ENCODE data around the gene PUSL1. TPM values are rescaled to one million over a fixed set of nuclear protein-coding genes. Genes with fewer than 3 reads are reported as not detected.

PUSL1 gene
- total RNA-seq, 1 experiment from 2014 or later, result 38.0 TPM

GRCh38 chr1:1278620-1279019 is 29.8 kb upstream of the PUSL1 start:
- Histone ChIP-seq H3K79me1 (ENCODE audit: insufficient read depth, low read depth, low read length, poor library complexity, severe bottlenecking) (no peaks in the 10 kb centered on the region), H3K27me3 (ENCODE audit: insufficient read depth, low read length) (no peaks in the 10 kb centered on the region), H3K27ac (ENCODE audit: insufficient read length, low read depth, low read length) (no peak overlapping the region), H3K14ac (ENCODE audit: insufficient read depth, low read length) (no peak overlapping the region), H3K4ac (ENCODE audit: low read depth, low read length) (no peak overlapping the region), H3K56ac (ENCODE audit: insufficient read length, low read depth, low read length) (no peak overlapping the region), H2BK5ac (ENCODE audit: insufficient read length, low read length) (no peak overlapping the region), H3K23ac (ENCODE audit: insufficient read length, low read depth, low read length) (no peak overlapping the region), H3K9me3 (ENCODE audit: control insufficient read depth, low read depth, low read length) (no peaks in the 10 kb centered on the region), H3K18ac (ENCODE audit: insufficient read length, low read depth, low read length) (no peak overlapping the region), H3K4me2 (ENCODE audit: insufficient read depth, insufficient read length, low read length) (no peak overlapping the region), H2AK5ac (ENCODE audit: insufficient read length, low read length) (no peak overlapping the region), H3K9ac (ENCODE audit: extremely low read depth, insufficient read length, low read length) (no peak overlapping the region), H4K5ac (ENCODE audit: insufficient read length, low read depth, low read length) (no peak overlapping the region), H4K8ac (replicated peaks; ENCODE audit: insufficient read length, low read depth, low read length) (no peak overlapping the region), H3K79me2 (ENCODE audit: insufficient read depth, low read length) (no peaks in the 10 kb centered on the region), H2BK15ac (ENCODE audit: low read depth, low read length) (no peak overlapping the region), H2AFZ (ENCODE audit: low read length) (no peak overlapping the region), H2BK120ac (ENCODE audit: low read depth, low read length, poor library complexity, severe bottlenecking) (no peak overlapping the region), H2BK12ac (ENCODE audit: insufficient read length, low read depth, low read length) (no peak overlapping the region), H2BK20ac (ENCODE audit: low read depth, low read length, poor library complexity, severe bottlenecking) (no peak overlapping the region), H3T11ph (ENCODE audit: low read length) (no peak overlapping the region), H3K4me1 (ENCODE audit: insufficient read depth, low read length) (no peaks in the 10 kb centered on the region; the same call in 1 of the 2 replicates), H3K23me2 (ENCODE audit: insufficient read length, low read depth, low read length, poor library complexity, severe bottlenecking) (peaks cover 6% of the 10 kb centered on the region), H4K20me1 (ENCODE audit: control insufficient read depth, insufficient read depth, insufficient read length) (no peaks in the 10 kb centered on the region), H4K91ac (ENCODE audit: insufficient read length, low read depth, low read length) (no peak overlapping the region)
- no CpG with 5 or more reads among the region's 13 CpGs for WGBS (ENCODE audit: extremely low coverage, insufficient read length, low lambda C conversion rate)
- Mint-ChIP-seq H3K9me3 (no peaks in the 10 kb centered on the region; a peak in 1 of 5 replicates), H3K27ac (no peak overlapping the region; a peak in 1 of 7 replicates), H3K36me3 (ENCODE audit: insufficient read depth in 1 of 3, low read depth in 3 of 3) (no peaks in the 10 kb centered on the region), H3K27me3 (ENCODE audit: low read depth) (peaks cover 9% of the 10 kb centered on the region), H3K4me1 (peaks cover 4 to 7% of the 10 kb centered on the region in 2 experiments; a peak in 3 of 4 replicates), H3K4me3 (no peak overlapping the region)
- TF ChIP-seq, protein P1, sequence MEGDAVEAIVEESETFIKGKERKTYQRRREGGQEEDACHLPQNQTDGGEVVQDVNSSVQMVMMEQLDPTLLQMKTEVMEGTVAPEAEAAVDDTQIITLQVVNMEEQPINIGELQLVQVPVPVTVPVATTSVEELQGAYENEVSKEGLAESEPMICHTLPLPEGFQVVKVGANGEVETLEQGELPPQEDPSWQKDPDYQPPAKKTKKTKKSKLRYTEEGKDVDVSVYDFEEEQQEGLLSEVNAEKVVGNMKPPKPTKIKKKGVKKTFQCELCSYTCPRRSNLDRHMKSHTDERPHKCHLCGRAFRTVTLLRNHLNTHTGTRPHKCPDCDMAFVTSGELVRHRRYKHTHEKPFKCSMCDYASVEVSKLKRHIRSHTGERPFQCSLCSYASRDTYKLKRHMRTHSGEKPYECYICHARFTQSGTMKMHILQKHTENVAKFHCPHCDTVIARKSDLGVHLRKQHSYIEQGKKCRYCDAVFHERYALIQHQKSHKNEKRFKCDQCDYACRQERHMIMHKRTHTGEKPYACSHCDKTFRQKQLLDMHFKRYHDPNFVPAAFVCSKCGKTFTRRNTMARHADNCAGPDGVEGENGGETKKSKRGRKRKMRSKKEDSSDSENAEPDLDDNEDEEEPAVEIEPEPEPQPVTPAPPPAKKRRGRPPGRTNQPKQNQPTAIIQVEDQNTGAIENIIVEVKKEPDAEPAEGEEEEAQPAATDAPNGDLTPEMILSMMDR (conservative IDR thresholded peaks at IDR 0.05), result no peak
- DNase-seq, result no peak

All from H9 (cell line).